Loucy (cell line): ENCODE results near the gene ARHGAP22.

Experiments
- H2AFZ ChIP-seq: fragments of 200-600 bp; sonication (generic); 2 replicates; pipeline ENCODE4 v1.6.0; 2016; ENCODE audit warnings: antibody characterized with exemption, mild to moderate bottlenecking, low read length, moderate library complexity
- H3F3A ChIP-seq: fragments of 200-600 bp; 2 replicates; pipeline ENCODE4 v1.6.0; 2016; ENCODE audit warnings: antibody characterized with exemption, low read depth, mild to moderate bottlenecking
- H3K27me3 ChIP-seq: fragments of 200-600 bp; sonication (generic); 2 replicates; pipeline ENCODE4 v1.6.1; 2014; ENCODE audit warnings: low read length, mild to moderate bottlenecking; ENCODE audit not compliant: insufficient read depth, poor library complexity, severe bottlenecking
- H3K36me3 ChIP-seq: fragments of 200-600 bp; sonication (generic); 2 replicates; pipeline ENCODE4 v1.6.1; 2016; ENCODE audit warnings: low read length; ENCODE audit not compliant: insufficient read depth
- H3K4me1 ChIP-seq: fragments of 200-600 bp; sonication (generic); 2 replicates; pipeline ENCODE4 v1.5.1; 2014; ENCODE audit warnings: low read length, mild to moderate bottlenecking; ENCODE audit not compliant: insufficient read depth, poor library complexity, severe bottlenecking
- H3K4me2 ChIP-seq: fragments of 200-600 bp; sonication (generic); 2 replicates; pipeline ENCODE4 v1.6.0; 2014; ENCODE audit warnings: antibody characterized with exemption, low read length, low read depth, mild to moderate bottlenecking; ENCODE audit not compliant: poor library complexity, severe bottlenecking
- H3K4me3 ChIP-seq: fragments of 200-600 bp; sonication (generic); 2 replicates; pipeline ENCODE4 v1.5.1; 2014; ENCODE audit warnings: low read length, mild to moderate bottlenecking, mixed read lengths; ENCODE audit not compliant: poor library complexity, severe bottlenecking
- H3K79me2 ChIP-seq: fragments of 200-600 bp; sonication (generic); 2 replicates; pipeline ENCODE4 v1.6.1; 2014; ENCODE audit warnings: low read length; ENCODE audit not compliant: insufficient read depth
- H3K9ac ChIP-seq: fragments of 200-600 bp; sonication (generic); 2 replicates; pipeline ENCODE4 v1.6.0; 2014; ENCODE audit warnings: mild to moderate bottlenecking, low read depth, low read length, moderate library complexity; ENCODE audit not compliant: poor library complexity, severe bottlenecking
- H3K9me2 ChIP-seq: fragments of 200-600 bp; sonication (generic); replicated peaks from 2 replicates; pipeline ENCODE4 v1.6.1; 2016; ENCODE audit warnings: low read depth, low read length, mixed read lengths
- H3K9me3 ChIP-seq: fragments of 200-600 bp; sonication (generic); 2 replicates; pipeline ENCODE4 v1.6.1; 2014; ENCODE audit warnings: mild to moderate bottlenecking, antibody characterized with exemption, low read length, low read depth; ENCODE audit not compliant: insufficient read depth
- H4K20me1 ChIP-seq: fragments of 200-600 bp; sonication (generic); 2 replicates; pipeline ENCODE4 v1.6.0; 2014; ENCODE audit warnings: antibody characterized with exemption, low read length, mild to moderate bottlenecking; ENCODE audit not compliant: insufficient read depth, poor library complexity, severe bottlenecking
- EZH2phosphoT487 ChIP-seq: fragments of 200-600 bp; IDR thresholded peaks from 2 replicates; pipeline ENCODE4 v1.6.1; 2018; ENCODE audit warnings: antibody characterized with exemption, mild to moderate bottlenecking, moderate library complexity, borderline replicate concordance
- TF ChIP-seq, protein P1 (sequence below): fragments of 200-600 bp; sonication (generic); conservative IDR thresholded peaks from 2 replicates; pipeline ENCODE4 v1.5.1; 2014; ENCODE audit warnings: mild to moderate bottlenecking, antibody characterized with exemption, low read length

ARHGAP22 gene

DNA sequence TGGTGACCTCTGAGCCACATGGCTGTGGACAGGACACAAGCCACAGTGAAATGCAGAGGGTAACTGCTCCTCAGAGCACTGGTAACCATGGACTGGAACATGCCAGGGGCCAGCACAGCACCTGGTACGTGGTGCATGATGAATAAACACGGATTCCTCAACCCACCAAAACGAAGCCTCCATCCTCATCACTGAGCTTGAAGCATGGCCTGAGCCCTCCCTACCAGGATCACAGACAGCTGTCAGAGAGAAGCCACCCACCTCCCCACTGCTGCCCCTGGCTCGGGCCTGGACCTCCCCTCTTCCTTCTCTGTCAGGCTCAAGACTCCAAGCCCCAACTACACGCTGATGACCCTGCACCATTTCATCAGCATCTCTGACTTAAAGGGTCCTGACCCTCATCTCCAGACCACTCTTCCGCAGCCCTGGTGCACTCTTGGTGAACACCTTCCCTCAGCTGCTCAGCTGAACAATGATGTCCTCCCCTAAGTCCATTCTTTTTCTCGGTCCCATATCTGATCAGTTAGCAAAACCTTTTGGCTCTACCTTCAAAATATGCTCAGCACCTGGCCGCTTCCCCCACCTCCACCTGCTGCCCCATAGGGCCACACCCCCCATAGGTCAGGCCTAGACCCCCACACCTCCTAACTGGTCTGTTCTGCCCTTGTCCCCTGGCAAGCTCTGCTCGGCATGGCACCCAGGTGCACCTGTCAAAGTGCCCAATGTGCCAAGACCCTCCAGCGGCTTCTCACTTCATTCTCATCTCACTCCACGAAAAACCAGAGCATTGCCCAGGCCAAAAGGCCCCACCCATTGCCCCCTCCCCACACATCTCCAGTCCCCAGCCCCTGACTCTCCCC is 157.3 kb downstream of the ARHGAP22 start:
- Histone ChIP-seq H3K9me2 (no peaks in the 10 kb centered on the region), H3K9me3 (no peaks in the 10 kb centered on the region), H3K79me2 (no peaks in the 10 kb centered on the region), H3K4me3 (no peak overlapping the region), H3K4me1 (peaks cover 9% of the 10 kb centered on the region), H3K4me2 (no peak overlapping the region), H3K9ac (no peak overlapping the region), H3K27me3 (no peaks in the 10 kb centered on the region), H2AFZ (no peak overlapping the region), H3F3A (no peaks in the 10 kb centered on the region), H3K36me3 (no peaks in the 10 kb centered on the region), H4K20me1 (no peaks in the 10 kb centered on the region)
- TF ChIP-seq, protein P1, sequence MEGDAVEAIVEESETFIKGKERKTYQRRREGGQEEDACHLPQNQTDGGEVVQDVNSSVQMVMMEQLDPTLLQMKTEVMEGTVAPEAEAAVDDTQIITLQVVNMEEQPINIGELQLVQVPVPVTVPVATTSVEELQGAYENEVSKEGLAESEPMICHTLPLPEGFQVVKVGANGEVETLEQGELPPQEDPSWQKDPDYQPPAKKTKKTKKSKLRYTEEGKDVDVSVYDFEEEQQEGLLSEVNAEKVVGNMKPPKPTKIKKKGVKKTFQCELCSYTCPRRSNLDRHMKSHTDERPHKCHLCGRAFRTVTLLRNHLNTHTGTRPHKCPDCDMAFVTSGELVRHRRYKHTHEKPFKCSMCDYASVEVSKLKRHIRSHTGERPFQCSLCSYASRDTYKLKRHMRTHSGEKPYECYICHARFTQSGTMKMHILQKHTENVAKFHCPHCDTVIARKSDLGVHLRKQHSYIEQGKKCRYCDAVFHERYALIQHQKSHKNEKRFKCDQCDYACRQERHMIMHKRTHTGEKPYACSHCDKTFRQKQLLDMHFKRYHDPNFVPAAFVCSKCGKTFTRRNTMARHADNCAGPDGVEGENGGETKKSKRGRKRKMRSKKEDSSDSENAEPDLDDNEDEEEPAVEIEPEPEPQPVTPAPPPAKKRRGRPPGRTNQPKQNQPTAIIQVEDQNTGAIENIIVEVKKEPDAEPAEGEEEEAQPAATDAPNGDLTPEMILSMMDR, result no peak
- TF ChIP-seq EZH2phosphoT487, result no peak

DNA sequence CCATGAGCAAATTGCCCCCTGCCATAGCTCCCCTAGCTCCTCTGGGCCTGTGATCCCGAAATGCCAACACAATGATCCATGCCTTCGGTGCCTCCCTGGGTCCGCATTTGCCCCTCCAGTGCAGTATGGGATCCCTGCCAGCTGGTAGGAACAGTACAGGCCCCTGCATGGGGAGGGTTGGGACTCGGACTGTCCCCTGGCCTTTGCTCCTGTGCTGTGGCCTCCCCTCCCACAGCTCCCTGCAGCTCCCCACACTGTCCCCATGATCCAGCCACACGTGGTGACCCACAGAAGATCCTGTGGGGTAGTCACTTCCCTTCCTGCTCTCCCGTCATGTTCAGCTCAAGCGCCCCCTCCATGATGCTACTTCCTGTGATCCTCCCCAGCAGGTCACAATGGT is 158.1 kb downstream of the ARHGAP22 start:
- TF ChIP-seq, protein P1, result no peak
- TF ChIP-seq EZH2phosphoT487, result no peak

DNA sequence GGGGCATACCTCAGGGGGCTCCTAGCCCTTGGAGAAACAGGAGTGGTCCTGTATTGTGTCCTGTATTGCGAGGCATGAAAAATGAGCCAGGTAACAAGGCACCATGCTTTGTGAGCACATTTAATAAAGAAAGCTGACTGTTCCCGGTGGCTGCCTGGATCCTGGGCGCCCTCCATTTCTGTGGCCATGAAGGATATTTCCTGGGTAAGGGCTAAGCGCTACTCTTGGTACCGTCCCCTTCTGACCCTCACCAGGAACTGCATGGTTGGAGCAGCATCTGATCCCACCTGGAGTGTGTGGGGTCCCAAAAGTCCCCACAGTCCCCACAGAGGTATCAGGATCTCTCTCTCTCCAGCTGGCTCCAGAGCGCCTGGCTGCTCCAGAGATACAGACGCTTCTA is 158.9 kb downstream of the ARHGAP22 start:
- peaks cover 9% of the 10 kb centered on the region for H3K4me1 ChIP-seq
- H2AFZ ChIP-seq, result no peak overlapping the region
- no peaks in the 10 kb centered on the region for H3K79me2 ChIP-seq
- no peaks in the 10 kb centered on the region for H3K9me3 ChIP-seq
- H4K20me1 ChIP-seq, result no peaks in the 10 kb centered on the region
- no peaks in the 10 kb centered on the region for H3K27me3 ChIP-seq
- H3K9me2 ChIP-seq, result no peaks in the 10 kb centered on the region
- H3K4me2 ChIP-seq, result no peak overlapping the region
- no peak overlapping the region for H3K9ac ChIP-seq
- no peak for TF ChIP-seq EZH2phosphoT487
- TF ChIP-seq, protein P1, result no peak
- H3K4me3 ChIP-seq, result no peak overlapping the region
- H3K36me3 ChIP-seq, result no peaks in the 10 kb centered on the region
- H3F3A ChIP-seq, result no peaks in the 10 kb centered on the region

More for the DNA sequence above, 158.1 kb downstream of the ARHGAP22 start:
- H3K4me3 ChIP-seq, result no peak overlapping the region
- H3K9ac ChIP-seq, result no peak overlapping the region
- no peaks in the 10 kb centered on the region for H3K36me3 ChIP-seq
- no peaks in the 10 kb centered on the region for H3K9me2 ChIP-seq
- H4K20me1 ChIP-seq, result no peaks in the 10 kb centered on the region
- H3K27me3 ChIP-seq, result no peaks in the 10 kb centered on the region
- H3K4me1 ChIP-seq, result peaks cover 9% of the 10 kb centered on the region
- H3K4me2 ChIP-seq, result no peak overlapping the region
- H3K9me3 ChIP-seq, result no peaks in the 10 kb centered on the region
- no peak overlapping the region for H2AFZ ChIP-seq
- H3F3A ChIP-seq, result no peaks in the 10 kb centered on the region
- H3K79me2 ChIP-seq, result no peaks in the 10 kb centered on the region
